H1 (cell line): Measurements from ENCODE around the gene ENO2. TPM values are rescaled to one million over a fixed set of nuclear protein-coding genes. Genes with fewer than 3 reads are reported as not detected.

Experiments used
- CTCF ChIA-PET: fragments of 300-600 bp; sonication (Branson Sonifier 250); formaldehyde crosslinking; loops from one replicate; lab custom pipeline; 2021; ENCODE audit not compliant: partially characterized antibody; lab: Charles Lee
- POLR2A ChIA-PET: fragments of 300-600 bp; sonication (Branson Sonifier 250); formaldehyde crosslinking; loops from one replicate; lab custom pipeline; 2021; ENCODE audit warnings: inconsistent platforms; ENCODE audit not compliant: partially characterized antibody; lab: Charles Lee
- DNase-seq, 2 experiments: peaks; one replicate each; pipeline versions ENCODE4 v3.0.0 to v3.0.0-alpha.2; 2010 to 2022; ENCODE audit warnings: low spot score in 2 of 2, low read depth in 1 of 2, mixed read lengths in 1 of 2
- FAIRE-seq: peaks from 2 replicates; lab custom pipeline; 2011; peaks lifted over from hg19 to GRCh38; lab: Jason Lieb, UNC
- H2AFZ ChIP-seq: 2 replicates; pipeline ENCODE4 v1.8.1; 2012; ENCODE audit warnings: low read length, inconsistent platforms
- H2AK5ac ChIP-seq: 2 replicates; pipeline ENCODE4 v1.6.1; 2013; ENCODE audit warnings: low read depth, low read length
- H2BK120ac ChIP-seq: replicated peaks from 2 replicates; pipeline ENCODE3; 2013; ENCODE audit warnings: low read depth, low read length, inconsistent platforms
- H2BK12ac ChIP-seq: 2 replicates; pipeline ENCODE4 v1.6.1; 2013; ENCODE audit warnings: low read depth, low read length
- H2BK15ac ChIP-seq: 2 replicates; pipeline ENCODE4 v1.6.1; 2013; ENCODE audit warnings: low read length
- H2BK20ac ChIP-seq: 2 replicates; pipeline ENCODE4 v1.6.1; 2013; ENCODE audit warnings: low read length
- H2BK5ac ChIP-seq: 2 replicates; pipeline ENCODE4 v1.6.1; 2013; ENCODE audit warnings: low read depth, low read length
- H3K14ac ChIP-seq: 2 replicates; pipeline ENCODE4 v1.6.1; 2013; ENCODE audit warnings: inconsistent platforms; ENCODE audit not compliant: insufficient read length
- H3K18ac ChIP-seq: 2 replicates; pipeline ENCODE4 v1.6.1; 2013; ENCODE audit warnings: low read length; ENCODE audit errors: extremely low read depth
- H3K23ac ChIP-seq: 2 replicates; pipeline ENCODE4 v1.6.1; 2013; ENCODE audit warnings: inconsistent platforms; ENCODE audit not compliant: insufficient read length
- H3K23me2 ChIP-seq: 2 replicates; pipeline ENCODE4 v1.6.1; 2013; ENCODE audit warnings: low read depth, low read length
- H3K27ac ChIP-seq: 2 replicates; pipeline ENCODE4 v1.6.1; 2011; ENCODE audit warnings: low read depth, low read length, inconsistent platforms
- H3K27me3 ChIP-seq, 4 experiments: replicated peaks in 1 of 4; 1 replicate in 1 of 4; 2 replicates in 3 of 4; pipeline versions ENCODE4 v1.6.1 to v1.8.1; 2011 to 2013; ENCODE audit warnings: low read length in 3 of 4, mild to moderate bottlenecking in 3 of 4, inconsistent platforms in 2 of 4, mixed read lengths in 2 of 4, moderate library complexity in 1 of 4; ENCODE audit not compliant: control insufficient read depth in 3 of 4, insufficient read depth in 3 of 4; ENCODE audit errors: extremely low read depth in 1 of 4
- H3K36me3 ChIP-seq, 4 experiments: 2 replicates each; pipeline versions ENCODE4 v1.6.1 to v1.8.1; 2011 to 2013; ENCODE audit warnings: mild to moderate bottlenecking in 4 of 4, low read length in 3 of 4, moderate library complexity in 2 of 4, control low read depth in 1 of 4, inconsistent platforms in 1 of 4; ENCODE audit not compliant: insufficient read depth in 4 of 4, control insufficient read depth in 2 of 4
- H3K4ac ChIP-seq: replicated peaks from 2 replicates; pipeline ENCODE3; 2013; ENCODE audit warnings: low read length, low read depth, mixed read lengths, inconsistent platforms; ENCODE audit not compliant: insufficient read length
- H3K4me1 ChIP-seq, 4 experiments: replicated peaks in 1 of 4; 1 replicate in 1 of 4; 2 replicates in 3 of 4; pipeline versions ENCODE4 v1.6.1 to v1.8.1; 2011 to 2013; ENCODE audit warnings: low read length in 3 of 4, inconsistent platforms in 2 of 4, mixed read lengths in 1 of 4; ENCODE audit not compliant: insufficient read depth in 4 of 4, control insufficient read depth in 3 of 4
- H3K4me2 ChIP-seq, 2 experiments: 2 replicates each; pipeline versions ENCODE4 v1.6.1 to v1.8.1; 2011 to 2013; ENCODE audit warnings: low read depth in 2 of 2, low read length in 2 of 2, control low read depth in 1 of 2, inconsistent platforms in 1 of 2, mild to moderate bottlenecking in 1 of 2; ENCODE audit not compliant: insufficient read depth in 1 of 2
- H3K4me3 ChIP-seq, 4 experiments: fragments of 200-600, 300-600 bp in 1 of 4; sonication (generic), shearing (Covaris generic), sonication (Bioruptor Twin) in 1 of 4; 2 replicates each; pipeline versions ENCODE4 v1.5.1 to v1.8.1; 2011 to 2016; ENCODE audit warnings: low read length in 4 of 4, low read depth in 3 of 4, control low read depth in 2 of 4, inconsistent platforms in 2 of 4, mild to moderate bottlenecking in 2 of 4, mixed read lengths in 1 of 4, moderate library complexity in 1 of 4; ENCODE audit not compliant: insufficient read depth in 2 of 4; ENCODE audit errors: extremely low read depth in 1 of 4
- H3K56ac ChIP-seq: replicated peaks from 2 replicates; pipeline ENCODE3; 2013; ENCODE audit warnings: low read depth, mild to moderate bottlenecking, mixed read lengths, low read length, inconsistent platforms; ENCODE audit not compliant: insufficient read length
- H3K79me1 ChIP-seq: 2 replicates; pipeline ENCODE4 v1.6.1; 2013; ENCODE audit warnings: low read depth, low read length, control low read depth
- H3K79me2 ChIP-seq, 2 experiments: 2 replicates each; pipeline versions ENCODE4 v1.6.1 to v1.8.1; 2012 to 2013; ENCODE audit warnings: low read length in 2 of 2, mild to moderate bottlenecking in 2 of 2, inconsistent platforms in 1 of 2; ENCODE audit not compliant: insufficient read depth in 2 of 2, control insufficient read depth in 1 of 2
- H3K9ac ChIP-seq, 4 experiments: replicated peaks in 1 of 4; 1 replicate in 1 of 4; 2 replicates in 3 of 4; pipeline versions ENCODE4 v1.6.1 to v1.8.1; 2011 to 2013; ENCODE audit warnings: low read depth in 3 of 4, low read length in 3 of 4, control low read depth in 2 of 4, mild to moderate bottlenecking in 2 of 4, moderate library complexity in 2 of 4, inconsistent platforms in 1 of 4; ENCODE audit errors: extremely low read depth in 1 of 4
- H3K9me3 ChIP-seq, 2 experiments: 2 replicates each; pipeline versions ENCODE4 v1.6.1 to v1.8.1; 2012 to 2013; ENCODE audit warnings: mild to moderate bottlenecking in 2 of 2, moderate library complexity in 2 of 2, control low read depth in 1 of 2, inconsistent platforms in 1 of 2, low read depth in 1 of 2, low read length in 1 of 2, mixed read lengths in 1 of 2; ENCODE audit not compliant: insufficient read depth in 2 of 2
- H4K20me1 ChIP-seq, 2 experiments: replicated peaks in 1 of 2; 2 replicates each; pipeline versions ENCODE3 to v1.8.1; 2011 to 2013; ENCODE audit warnings: inconsistent platforms in 2 of 2, low read length in 2 of 2, mild to moderate bottlenecking in 1 of 2; ENCODE audit not compliant: insufficient read depth in 2 of 2, control insufficient read depth in 1 of 2
- H4K5ac ChIP-seq: 2 replicates; pipeline ENCODE4 v1.6.1; 2013; ENCODE audit warnings: low read length, low read depth, mixed read lengths, inconsistent platforms; ENCODE audit not compliant: insufficient read length
- H4K8ac ChIP-seq: 2 replicates; pipeline ENCODE4 v1.8.0; 2013; ENCODE audit warnings: mild to moderate bottlenecking, moderate library complexity, low read length, inconsistent platforms; ENCODE audit not compliant: insufficient read depth; ENCODE audit errors: extremely low read depth
- H4K91ac ChIP-seq: replicated peaks from 2 replicates; pipeline ENCODE3; 2013; ENCODE audit warnings: low read length, mixed read lengths, inconsistent platforms; ENCODE audit not compliant: insufficient read length
- ATF3 ChIP-seq: IDR thresholded peaks from 2 replicates; pipeline ENCODE4 v1.6.1; 2011; ENCODE audit warnings: low read depth, mild to moderate bottlenecking, low read length; ENCODE audit not compliant: insufficient read depth
- CREB1 ChIP-seq: IDR thresholded peaks from 2 replicates; pipeline ENCODE4 v1.6.1; 2012; ENCODE audit warnings: inconsistent platforms
- GABPA ChIP-seq: IDR thresholded peaks from 2 replicates; pipeline ENCODE4 v1.6.1; 2011; ENCODE audit warnings: mild to moderate bottlenecking, low read length, moderate library complexity, borderline replicate concordance; ENCODE audit not compliant: insufficient read depth
- NRF1 ChIP-seq: IDR thresholded peaks from 2 replicates; pipeline ENCODE4 v1.6.1; 2011; ENCODE audit warnings: mild to moderate bottlenecking, low read depth, low read length, improper control_type of control experiment
- SAP30 ChIP-seq: fragments of 300-600 bp; sonication (generic); IDR thresholded peaks from 2 replicates; pipeline ENCODE4 v1.7.1; 2012; ENCODE audit warnings: low read length, moderate library complexity, mild to moderate bottlenecking, inconsistent platforms; ENCODE audit not compliant: insufficient read depth, insufficient replicate concordance
- SP1 ChIP-seq: IDR thresholded peaks from 2 replicates; pipeline ENCODE4 v1.6.1; 2011; ENCODE audit warnings: low read depth, low read length
- SUZ12 ChIP-seq: fragments of 200-600 bp; sonication (generic); IDR thresholded peaks from 2 replicates; pipeline ENCODE4 v1.6.1; 2012; ENCODE audit warnings: mild to moderate bottlenecking, inconsistent platforms, low read length, moderate library complexity, mixed read lengths
- TEAD4 ChIP-seq: IDR thresholded peaks from 2 replicates; pipeline ENCODE4 v1.6.1; 2012; ENCODE audit warnings: low read depth, low read length, inconsistent platforms, mixed read lengths
- USF2 ChIP-seq: IDR thresholded peaks from 2 replicates; pipeline ENCODE4 v1.6.1; 2011; ENCODE audit warnings: low read length, improper control_type of control experiment
- WGBS, 2 experiments: shearing (Covaris generic) in 1 of 2; methylation state at CpG; one replicate each; pipeline versions ENCODE4 v1.1.6 to v1.1.7; 2013 to 2015; ENCODE audit warnings: low lambda C conversion rate in 2 of 2, mixed read lengths in 2 of 2, inconsistent platforms in 1 of 2, low coverage in 1 of 2, missing lambda C conversion rate in 1 of 2; ENCODE audit not compliant: insufficient replicate concordance in 2 of 2, insufficient coverage in 1 of 2, insufficient read length in 1 of 2; ENCODE audit errors: extremely low coverage in 1 of 2, missing lambda C conversion rate in 1 of 2; 5-methylcytosine and 5-hydroxymethylcytosine counted together
- polyA plus RNA-seq, 7 experiments: library from polyadenylated mRNA; depleted of rRNA in 3 of 7; stranded (reverse) in 5 of 7; unstranded in 2 of 7; fragments of >200 nt in 5 of 7; fragments of 200-250 nt in 2 of 7; gene quantifications; 1 replicate in 5 of 7; 2 replicates in 1 of 7; 4 replicates in 1 of 7; pipeline versions ENCODE4 v1.2.1 to v1.2.3, GENCODE V29; 2011 to 2013; ENCODE audit warnings: missing spikeins in 2 of 7, mixed read lengths in 2 of 7
- total RNA-seq: library from RNA; stranded (reverse); fragmentation: NEBNext Ultra II Directional; extraction: Animal tissue kit (Norgen Biotek cat#: 25700); gene quantifications from 2 replicates; pipeline ENCODE4 v1.2.1, GENCODE V29; 2021

The ENO2 gene
- total and polyA plus RNA-seq, 2 of the 8 experiments (the other 6 are each of a cell fraction or from before 2014, with no cell fraction given) = 92.4 to 102 TPM

- POLR2A ChIA-PET = interaction anchor here (0.6 to 44.0 kb wide), 13 partner anchors 4 to 148 kb away, joined by 3 to 1596 read pairs (median 7); partner anchors contain the start of genes ATN1, C12orf57, C1R and C1RL
- TF ChIP-seq NRF1 = 0 out of 2 replicates have a peak, but pooled peaks have one; percentile 21
- no peak for TF ChIP-seq CREB1
- TF ChIP-seq SAP30 = no peak
- TF ChIP-seq SUZ12 = no peak
- TF ChIP-seq USF2 = 0 out of 2 replicates have a peak, but pooled peaks have one; percentile 25
- TF ChIP-seq ATF3 = no peak
- TF ChIP-seq SP1 = no peak
- TF ChIP-seq GABPA = no peak
- no peak for TF ChIP-seq TEAD4
These were observed 50.8 kb downstream of the ENO2 start for GRCh38 chr12:6965026-6965661.

More at GRCh38 chr12:6965026-6965661, 50.8 kb downstream of the ENO2 start:
- DNase-seq (peak in 1 of 2 experiments; percentile 88), FAIRE-seq (no peak)
- H3K9ac ChIP-seq = peak overlapping the region in 1 of 4 experiments; percentile 13; a peak in 2 of 7 replicates
- H4K8ac ChIP-seq = peak overlapping the region; percentile 72; the same call in 1 of the 2 replicates
- H2BK120ac ChIP-seq = no peak overlapping the region
- CTCF ChIA-PET = interaction anchor here (0.6 to 12.2 kb wide), 26 partner anchors 10 to 159 kb away, joined by 3 to 277 read pairs (median 4); partner anchors contain the start of genes C12orf57, PTPN6 and RNU7-1
- H4K91ac ChIP-seq = no peak overlapping the region
- H3K56ac ChIP-seq = peak overlapping the region; percentile 37
- peak overlapping the region; percentile 41; the same call in 1 of the 2 replicates for H2BK15ac ChIP-seq
- 0 out of 2 replicates have a peak overlapping the region, but pooled peaks have one; percentile 89 for H2AK5ac ChIP-seq
- peaks cover 12 to 50% (median 32%) of the 10 kb centered on the region in 4 experiments for H3K4me1 ChIP-seq
- H4K20me1 ChIP-seq = peaks cover 2 to 4% of the 10 kb centered on the region in 2 experiments
- H4K5ac ChIP-seq = no peak overlapping the region
- peak overlapping the region; percentile 51; the same call in 1 of the 2 replicates for H3K18ac ChIP-seq
- H3K79me1 ChIP-seq = peaks cover 2% of the 10 kb centered on the region; the same call in 1 of the 2 replicates
- no peak overlapping the region for H3K23ac ChIP-seq
- H3K4ac ChIP-seq = peak overlapping the region; percentile 19
- peak overlapping the region in 2 of 4 experiments; percentile 23 to 79; a peak in 2 of 8 replicates for H3K4me3 ChIP-seq
- no peaks in the 10 kb centered on the region for H3K27me3 ChIP-seq
- H2BK20ac ChIP-seq = no peak overlapping the region
- peaks cover 18% of the 10 kb centered on the region for H3K23me2 ChIP-seq
- peak overlapping the region; percentile 43; the same call in 1 of the 2 replicates for H3K27ac ChIP-seq
- WGBS, 2 experiments = 38% methylated on average over 12 of the region's 12 CpGs; no CpG with 5 or more reads in 1 of the 2 experiments
- H2AFZ ChIP-seq = no peak overlapping the region
- H3K9me3 ChIP-seq = no peaks in the 10 kb centered on the region
- peaks cover 28 to 45% (median 32%) of the 10 kb centered on the region in 4 experiments for H3K36me3 ChIP-seq
- no peak overlapping the region for H3K14ac ChIP-seq
- peaks cover 10 to 36% of the 10 kb centered on the region in 2 experiments; a peak in 3 of 4 replicates for H3K79me2 ChIP-seq
- peak overlapping the region; percentile 66 to 93 for H3K4me2 ChIP-seq
- H2BK12ac ChIP-seq = no peak overlapping the region
- H2BK5ac ChIP-seq = peak overlapping the region; percentile 94
